Sigmoid colon (tissue), 4 donors: ENCODE data around the gene GNG14.

Source experiments
- CTCF ChIP-seq, 4 experiments: fragments of 450-650 bp in 3 of 4; fragments of 200-600 bp in 1 of 4; IDR thresholded peaks; one replicate each; pipeline ENCODE4 v1.5.1; 2016 to 2019; ENCODE audit warnings: antibody characterized with exemption in 4 of 4, mild to moderate bottlenecking in 3 of 4, moderate library complexity in 2 of 4
- POLR2A ChIP-seq, 2 donors: fragments of 450-650 bp; IDR thresholded peaks; one replicate each; pipeline ENCODE4 v1.6.1; 2016; ENCODE audit warnings: antibody characterized with exemption in 2 of 2, mild to moderate bottlenecking in 2 of 2, moderate library complexity in 2 of 2
- POLR2AphosphoS5 ChIP-seq, 4 donors: sonication (generic); formaldehyde crosslinking; IDR thresholded peaks; one replicate each; pipeline ENCODE4 v1.6.1; 2017; ENCODE audit warnings: antibody characterized with exemption in 4 of 4

GRCh38 chr19:12649941-12650340 is 37.9 kb upstream of the GNG14 start:
- TF ChIP-seq CTCF (IDR thresholded peaks at IDR 0.05) = no peak
- no peak for TF ChIP-seq POLR2A (IDR thresholded peaks at IDR 0.05)
- no peak for TF ChIP-seq POLR2AphosphoS5 (IDR thresholded peaks at IDR 0.05)
